GM06990 (cell line): ENCODE data around the gene KIF25.

Experiments
- DNase-seq: peaks from one replicate; pipeline ENCODE4 v3.0.0-alpha.2; 2011; ENCODE audit not compliant: insufficient read length; ENCODE audit errors: extremely low read depth
- H3K27me3 ChIP-seq: replicated peaks from 2 replicates; pipeline ENCODE4 v1.6.0; 2011; ENCODE audit warnings: low read length; ENCODE audit not compliant: control insufficient read depth, insufficient read depth
- H3K36me3 ChIP-seq: 2 replicates; pipeline ENCODE4 v1.5.1; 2011; ENCODE audit warnings: low read length; ENCODE audit not compliant: control insufficient read depth, insufficient read depth
- H3K4me3 ChIP-seq: replicated peaks from 2 replicates; pipeline ENCODE4 v1.5.1; 2011; ENCODE audit warnings: low read depth, mild to moderate bottlenecking, control low read depth, low read length
- TF ChIP-seq, protein P1 (sequence below): IDR thresholded peaks from 2 replicates; pipeline ENCODE4 v1.5.1; 2011; ENCODE audit warnings: low read length, control low read depth, mild to moderate bottlenecking, inconsistent platforms; ENCODE audit not compliant: insufficient read depth, poor library complexity, severe bottlenecking

The KIF25 gene

DNA sequence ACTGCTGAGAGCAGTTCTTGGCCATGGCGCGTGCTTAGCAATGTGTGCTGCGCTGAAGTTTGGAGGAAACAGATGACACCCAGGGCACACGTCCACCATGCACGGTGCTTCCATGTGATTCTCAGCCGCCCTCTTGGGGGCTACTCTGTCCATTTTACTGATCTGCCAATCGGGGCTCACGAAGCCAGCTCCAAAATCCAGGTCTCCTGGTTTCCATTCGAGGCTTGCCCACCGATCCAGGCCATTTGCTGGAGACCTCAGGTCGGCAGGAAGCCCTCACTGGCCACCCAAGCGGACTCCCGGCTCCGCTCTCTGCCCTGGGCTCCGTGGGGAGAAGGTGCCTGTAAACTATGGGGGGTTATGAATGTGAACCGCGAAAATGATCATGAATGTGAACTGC, 93.2 kb downstream of the KIF25 start:
- TF ChIP-seq, protein P1, sequence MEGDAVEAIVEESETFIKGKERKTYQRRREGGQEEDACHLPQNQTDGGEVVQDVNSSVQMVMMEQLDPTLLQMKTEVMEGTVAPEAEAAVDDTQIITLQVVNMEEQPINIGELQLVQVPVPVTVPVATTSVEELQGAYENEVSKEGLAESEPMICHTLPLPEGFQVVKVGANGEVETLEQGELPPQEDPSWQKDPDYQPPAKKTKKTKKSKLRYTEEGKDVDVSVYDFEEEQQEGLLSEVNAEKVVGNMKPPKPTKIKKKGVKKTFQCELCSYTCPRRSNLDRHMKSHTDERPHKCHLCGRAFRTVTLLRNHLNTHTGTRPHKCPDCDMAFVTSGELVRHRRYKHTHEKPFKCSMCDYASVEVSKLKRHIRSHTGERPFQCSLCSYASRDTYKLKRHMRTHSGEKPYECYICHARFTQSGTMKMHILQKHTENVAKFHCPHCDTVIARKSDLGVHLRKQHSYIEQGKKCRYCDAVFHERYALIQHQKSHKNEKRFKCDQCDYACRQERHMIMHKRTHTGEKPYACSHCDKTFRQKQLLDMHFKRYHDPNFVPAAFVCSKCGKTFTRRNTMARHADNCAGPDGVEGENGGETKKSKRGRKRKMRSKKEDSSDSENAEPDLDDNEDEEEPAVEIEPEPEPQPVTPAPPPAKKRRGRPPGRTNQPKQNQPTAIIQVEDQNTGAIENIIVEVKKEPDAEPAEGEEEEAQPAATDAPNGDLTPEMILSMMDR, result no peak
- Histone ChIP-seq H3K36me3 (no peaks in the 10 kb centered on the region), H3K27me3 (no peaks in the 10 kb centered on the region), H3K4me3 (no peak overlapping the region)
- no peak for DNase-seq

DNA sequence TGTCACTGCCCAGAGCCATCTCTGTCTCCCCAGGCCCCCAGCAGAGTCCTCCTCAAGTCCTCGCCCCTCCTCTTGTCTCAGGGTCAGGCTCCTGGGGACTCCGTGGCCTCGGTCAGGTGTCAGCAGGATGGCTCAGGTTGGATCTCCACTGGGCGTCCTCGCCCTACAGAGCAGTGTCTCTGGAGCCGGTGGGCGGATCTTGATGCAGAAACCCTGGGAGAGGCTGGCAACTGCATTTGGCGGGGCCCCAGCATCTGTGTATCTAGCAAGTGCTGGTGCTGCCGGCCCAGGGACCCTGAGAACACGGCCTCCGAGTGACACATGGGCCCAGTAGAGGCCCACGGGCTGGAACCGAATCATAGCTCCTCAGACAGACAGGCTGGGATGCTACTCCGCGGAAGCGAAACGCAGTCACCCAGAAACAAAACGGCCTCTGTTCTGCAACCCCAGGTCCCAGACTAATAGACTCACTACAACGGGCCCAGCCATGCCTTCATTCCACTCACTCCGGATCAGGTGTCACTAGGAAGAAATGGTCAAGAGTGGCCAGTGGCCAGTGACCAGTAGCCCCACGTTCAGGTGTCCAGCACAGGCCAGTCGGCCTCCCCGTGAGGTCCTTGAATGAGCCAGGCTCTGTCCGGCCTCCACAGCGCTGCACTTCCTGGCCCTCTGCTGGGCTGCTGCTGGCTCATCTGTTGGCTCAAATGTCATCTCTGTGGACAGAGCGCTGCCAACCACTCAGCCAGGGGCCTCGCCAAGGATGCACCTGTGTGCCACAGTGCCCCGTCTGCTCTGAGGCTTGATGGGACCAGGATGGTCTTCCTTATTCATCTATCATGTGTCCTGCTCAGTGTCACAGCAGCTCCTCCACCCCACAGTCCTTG, 94.2 kb downstream of the KIF25 start:
- Histone ChIP-seq H3K4me3 (no peak overlapping the region), H3K36me3 (no peaks in the 10 kb centered on the region), H3K27me3 (no peaks in the 10 kb centered on the region)
- TF ChIP-seq, protein P1, result no peak
- DNase-seq, result no peak

DNA sequence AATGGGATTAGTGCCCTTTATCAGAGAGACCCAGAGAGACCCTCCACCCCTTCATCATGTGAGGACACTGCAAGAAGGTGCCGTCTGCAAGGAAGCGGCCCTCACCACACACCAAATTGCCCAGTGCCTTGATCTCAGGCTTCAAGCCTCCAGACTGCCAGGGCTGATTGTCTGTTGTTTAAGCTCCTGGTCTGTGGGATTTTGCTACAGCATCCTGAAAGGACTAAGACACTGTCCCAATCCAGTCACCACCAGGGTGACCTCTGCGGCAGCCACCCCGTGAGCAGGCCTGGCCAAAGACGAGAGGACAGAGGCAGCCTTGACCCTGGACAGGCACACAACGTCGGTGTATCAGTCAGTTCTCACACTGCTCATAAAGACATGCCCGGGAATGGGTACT, 95.1 kb downstream of the KIF25 start:
- no peak overlapping the region for H3K4me3 ChIP-seq
- H3K27me3 ChIP-seq, result no peaks in the 10 kb centered on the region
- no peak for DNase-seq
- H3K36me3 ChIP-seq, result no peaks in the 10 kb centered on the region
- TF ChIP-seq, protein P1, result no peak

GRCh38 chr6:168093071-168093505, 95.6 kb downstream of the KIF25 start:
- no peak for DNase-seq
- Histone ChIP-seq H3K36me3 (no peaks in the 10 kb centered on the region), H3K4me3 (no peak overlapping the region), H3K27me3 (no peaks in the 10 kb centered on the region)
- TF ChIP-seq, protein P1, result no peak

- Histone ChIP-seq H3K36me3 (no peaks in the 10 kb centered on the region), H3K4me3 (no peak overlapping the region), H3K27me3 (no peaks in the 10 kb centered on the region)
- no peak for DNase-seq
- TF ChIP-seq, protein P1, result no peak
These were observed 96.2 kb downstream of the KIF25 start for GRCh38 chr6:168093634-168094033.
